Stimulated activated memory B cell treated with anti-CD40 and anti-IgM and Interleukin-4, amounts not matched to agents 10 μg/mL and 1 μg/mL and 100 μg/mL, for 72 hours (primary cell): ENCODE measurements around the gene DPH7.
"Not testable (repeated sequence)": the region's sequence is repeated elsewhere in the genome, so short reads cannot be mapped to it uniquely, and the experiment has no call there.

Experiments
- ATAC-seq: fragments of 150-1000 bp; cut with Tn5 transposase; 2 replicates; pipeline ENCODE4 v1.10.0; 2021
- H3K27ac Mint-ChIP-seq: one replicate; pipeline ENCODE4 v1.8.0; 2022; ENCODE audit warnings: mild to moderate bottlenecking, mixed read lengths
- H3K27me3 Mint-ChIP-seq: one replicate; pipeline ENCODE4 v1.8.0; 2022; ENCODE audit warnings: mixed read lengths
- H3K36me3 Mint-ChIP-seq: one replicate; pipeline ENCODE4 v1.8.0; 2022; ENCODE audit warnings: mixed read lengths
- H3K4me1 Mint-ChIP-seq: one replicate; pipeline ENCODE4 v1.8.0; 2022; ENCODE audit warnings: mixed read lengths
- H3K4me3 Mint-ChIP-seq: one replicate; pipeline ENCODE4 v1.8.0; 2022; ENCODE audit warnings: mild to moderate bottlenecking, moderate library complexity, mixed read lengths
- H3K9me3 Mint-ChIP-seq: one replicate; pipeline ENCODE4 v1.8.0; 2022; ENCODE audit warnings: mixed read lengths

The DPH7 gene

GRCh38 chr9:137612741-137613142, 34.0 kb upstream of the DPH7 start:
- no peak overlapping the region for H3K4me3 Mint-ChIP-seq
- peaks cover 37% of the 10 kb centered on the region for H3K4me1 Mint-ChIP-seq
- H3K27ac Mint-ChIP-seq = peak overlapping the region; percentile 58
- H3K36me3 Mint-ChIP-seq = peaks cover 7% of the 10 kb centered on the region
- H3K27me3 Mint-ChIP-seq = no peaks in the 10 kb centered on the region
- no peaks in the 10 kb centered on the region for H3K9me3 Mint-ChIP-seq
- no peak for ATAC-seq

GRCh38 chr9:137611623-137612609, 33.2 kb upstream of the DPH7 start:
- H3K27me3 Mint-ChIP-seq = no peaks in the 10 kb centered on the region
- H3K4me3 Mint-ChIP-seq = peak overlapping the region; percentile 7
- ATAC-seq = peak; percentile 65
- H3K9me3 Mint-ChIP-seq = no peaks in the 10 kb centered on the region
- H3K36me3 Mint-ChIP-seq = peaks cover 7% of the 10 kb centered on the region
- H3K4me1 Mint-ChIP-seq = peaks cover 37% of the 10 kb centered on the region
- peak overlapping the region; percentile 64 for H3K27ac Mint-ChIP-seq

GRCh38 chr9:137610944-137611343, 32.2 kb upstream of the DPH7 start:
- ATAC-seq = no peak
- H3K27me3 Mint-ChIP-seq = no peaks in the 10 kb centered on the region
- no peaks in the 10 kb centered on the region for H3K9me3 Mint-ChIP-seq
- H3K36me3 Mint-ChIP-seq = peaks cover 7% of the 10 kb centered on the region
- H3K27ac Mint-ChIP-seq = peak overlapping the region; percentile 64
- peaks cover 43% of the 10 kb centered on the region for H3K4me1 Mint-ChIP-seq
- H3K4me3 Mint-ChIP-seq = no peak overlapping the region

GRCh38 chr9:137607141-137607857, 28.6 kb upstream of the DPH7 start:
- ATAC-seq = no peak
- Mint-ChIP-seq H3K9me3 (no peaks in the 10 kb centered on the region), H3K36me3 (no peaks in the 10 kb centered on the region), H3K27me3 (no peaks in the 10 kb centered on the region), H3K4me1 (peaks cover 46% of the 10 kb centered on the region), H3K4me3 (peak overlapping the region; percentile 77), H3K27ac (no peak overlapping the region)

- Mint-ChIP-seq H3K36me3 (no peaks in the 10 kb centered on the region), H3K4me3 (peak overlapping the region; percentile 77), H3K9me3 (no peaks in the 10 kb centered on the region), H3K4me1 (peaks cover 40% of the 10 kb centered on the region), H3K27me3 (no peaks in the 10 kb centered on the region), H3K27ac (peak overlapping the region; percentile 53)
- no peak for ATAC-seq
Observed at GRCh38 chr9:137606734-137607138, 28.0 kb upstream of the DPH7 start.

GRCh38 chr9:137606005-137606621, 27.4 kb upstream of the DPH7 start:
- Mint-ChIP-seq H3K27ac (peak overlapping the region; percentile 53), H3K9me3 (no peaks in the 10 kb centered on the region), H3K27me3 (no peaks in the 10 kb centered on the region), H3K4me1 (peaks cover 34% of the 10 kb centered on the region), H3K36me3 (no peaks in the 10 kb centered on the region), H3K4me3 (peak overlapping the region; percentile 77)
- ATAC-seq = peak; percentile 1

- H3K27me3 Mint-ChIP-seq = no peaks in the 10 kb centered on the region
- ATAC-seq = peak; percentile 93
- peaks cover 33% of the 10 kb centered on the region for H3K4me1 Mint-ChIP-seq
- H3K9me3 Mint-ChIP-seq = no peaks in the 10 kb centered on the region
- peak within 1 kb of the TSS; percentile 77 for H3K4me3 Mint-ChIP-seq
- peak within 1 kb of the TSS; percentile 53 for H3K27ac Mint-ChIP-seq
- no peaks in the 10 kb centered on the region for H3K36me3 Mint-ChIP-seq
Observed at GRCh38 chr9:137605121-137606004, 26.6 kb upstream of the DPH7 start, which contains the start of gene ARRDC1. ARRDC1 (plus strand) TSS chr9:137605686; CDS start chr9:137605718, 32 bp downstream.

GRCh38 chr9:137604345-137605086, 25.8 kb upstream of the DPH7 start:
- H3K36me3 Mint-ChIP-seq = no peaks in the 10 kb centered on the region
- peak overlapping the region; percentile 67 for H3K4me3 Mint-ChIP-seq
- H3K27me3 Mint-ChIP-seq = no peaks in the 10 kb centered on the region
- H3K4me1 Mint-ChIP-seq = peaks cover 33% of the 10 kb centered on the region
- no peak overlapping the region for H3K27ac Mint-ChIP-seq
- no peaks in the 10 kb centered on the region for H3K9me3 Mint-ChIP-seq
- no peak for ATAC-seq

- Mint-ChIP-seq H3K36me3 (no peaks in the 10 kb centered on the region), H3K9me3 (no peaks in the 10 kb centered on the region), H3K4me1 (peaks cover 33% of the 10 kb centered on the region), H3K27ac (no peak overlapping the region), H3K27me3 (no peaks in the 10 kb centered on the region), H3K4me3 (peak overlapping the region; percentile 67)
- ATAC-seq = no peak
Observed at GRCh38 chr9:137603879-137604278, 25.2 kb upstream of the DPH7 start.

- Mint-ChIP-seq H3K27ac (peak overlapping the region; percentile 6), H3K27me3 (no peaks in the 10 kb centered on the region), H3K4me3 (no peak overlapping the region), H3K36me3 (no peaks in the 10 kb centered on the region), H3K4me1 (peaks cover 40% of the 10 kb centered on the region), H3K9me3 (no peaks in the 10 kb centered on the region)
- no peak for ATAC-seq
Observed at GRCh38 chr9:137602661-137603060, 23.9 kb upstream of the DPH7 start.

- Mint-ChIP-seq H3K27ac (no peak overlapping the region), H3K9me3 (no peaks in the 10 kb centered on the region), H3K27me3 (no peaks in the 10 kb centered on the region), H3K4me1 (peaks cover 19% of the 10 kb centered on the region), H3K36me3 (no peaks in the 10 kb centered on the region), H3K4me3 (no peak overlapping the region)
- no peak for ATAC-seq
Observed at GRCh38 chr9:137598943-137599342, 20.2 kb upstream of the DPH7 start.

GRCh38 chr9:137596577-137596976, 17.9 kb upstream of the DPH7 start:
- H3K27ac Mint-ChIP-seq, H3K4me1 Mint-ChIP-seq, H3K36me3 Mint-ChIP-seq, H3K27me3 Mint-ChIP-seq, H3K9me3 Mint-ChIP-seq, H3K4me3 Mint-ChIP-seq, ATAC-seq: not testable (repeated sequence)

GRCh38 chr9:137593176-137593575, 14.5 kb upstream of the DPH7 start:
- H3K4me1 Mint-ChIP-seq = peaks cover 20% of the 10 kb centered on the region
- no peak overlapping the region for H3K4me3 Mint-ChIP-seq

GRCh38 chr9:137592767-137593166, 14.0 kb upstream of the DPH7 start:
- ATAC-seq = no peak
- Mint-ChIP-seq H3K4me1 (peaks cover 23% of the 10 kb centered on the region), H3K27ac (no peak overlapping the region), H3K27me3 (no peaks in the 10 kb centered on the region), H3K4me3 (no peak overlapping the region), H3K9me3 (no peaks in the 10 kb centered on the region), H3K36me3 (peaks cover 5% of the 10 kb centered on the region)

More at GRCh38 chr9:137593176-137593575, 14.5 kb upstream of the DPH7 start:
- ATAC-seq = no peak
- H3K36me3 Mint-ChIP-seq = peaks cover under 1% of the 10 kb centered on the region
- no peaks in the 10 kb centered on the region for H3K9me3 Mint-ChIP-seq
- H3K27ac Mint-ChIP-seq = no peak overlapping the region
- H3K27me3 Mint-ChIP-seq = no peaks in the 10 kb centered on the region
